H1 (cell line): ENCODE results near the gene TMEM235. TPM values are rescaled to one million over a fixed set of nuclear protein-coding genes. Genes with fewer than 3 reads are reported as not detected.

Experiments used
- CTCF ChIA-PET: fragments of 300-600 bp; sonication (Branson Sonifier 250); formaldehyde crosslinking; loops from one replicate; lab custom pipeline; 2021; ENCODE audit not compliant: partially characterized antibody; lab: Charles Lee
- POLR2A ChIA-PET: fragments of 300-600 bp; sonication (Branson Sonifier 250); formaldehyde crosslinking; loops from one replicate; lab custom pipeline; 2021; ENCODE audit warnings: inconsistent platforms; ENCODE audit not compliant: partially characterized antibody; lab: Charles Lee
- DNase-seq, 2 experiments: peaks; one replicate each; pipeline versions ENCODE4 v3.0.0 to v3.0.0-alpha.2; 2010 to 2022; ENCODE audit warnings: low spot score in 2 of 2, low read depth in 1 of 2, mixed read lengths in 1 of 2
- FAIRE-seq: peaks from 2 replicates; lab custom pipeline; 2011; peaks lifted over from hg19 to GRCh38; lab: Jason Lieb, UNC
- H2AFZ ChIP-seq: 2 replicates; pipeline ENCODE4 v1.8.1; 2012; ENCODE audit warnings: low read length, inconsistent platforms
- H2AK5ac ChIP-seq: 2 replicates; pipeline ENCODE4 v1.6.1; 2013; ENCODE audit warnings: low read depth, low read length
- H2BK120ac ChIP-seq: replicated peaks from 2 replicates; pipeline ENCODE3; 2013; ENCODE audit warnings: low read depth, low read length, inconsistent platforms
- H2BK12ac ChIP-seq: 2 replicates; pipeline ENCODE4 v1.6.1; 2013; ENCODE audit warnings: low read depth, low read length
- H2BK15ac ChIP-seq: 2 replicates; pipeline ENCODE4 v1.6.1; 2013; ENCODE audit warnings: low read length
- H2BK20ac ChIP-seq: 2 replicates; pipeline ENCODE4 v1.6.1; 2013; ENCODE audit warnings: low read length
- H2BK5ac ChIP-seq: 2 replicates; pipeline ENCODE4 v1.6.1; 2013; ENCODE audit warnings: low read depth, low read length
- H3K14ac ChIP-seq: 2 replicates; pipeline ENCODE4 v1.6.1; 2013; ENCODE audit warnings: inconsistent platforms; ENCODE audit not compliant: insufficient read length
- H3K18ac ChIP-seq: 2 replicates; pipeline ENCODE4 v1.6.1; 2013; ENCODE audit warnings: low read length; ENCODE audit errors: extremely low read depth
- H3K23ac ChIP-seq: 2 replicates; pipeline ENCODE4 v1.6.1; 2013; ENCODE audit warnings: inconsistent platforms; ENCODE audit not compliant: insufficient read length
- H3K23me2 ChIP-seq: 2 replicates; pipeline ENCODE4 v1.6.1; 2013; ENCODE audit warnings: low read depth, low read length
- H3K27ac ChIP-seq: 2 replicates; pipeline ENCODE4 v1.6.1; 2011; ENCODE audit warnings: low read depth, low read length, inconsistent platforms
- H3K27me3 ChIP-seq, 4 experiments: replicated peaks in 1 of 4; 1 replicate in 1 of 4; 2 replicates in 3 of 4; pipeline versions ENCODE4 v1.6.1 to v1.8.1; 2011 to 2013; ENCODE audit warnings: low read length in 3 of 4, mild to moderate bottlenecking in 3 of 4, inconsistent platforms in 2 of 4, mixed read lengths in 2 of 4, moderate library complexity in 1 of 4; ENCODE audit not compliant: control insufficient read depth in 3 of 4, insufficient read depth in 3 of 4; ENCODE audit errors: extremely low read depth in 1 of 4
- H3K36me3 ChIP-seq, 4 experiments: 2 replicates each; pipeline versions ENCODE4 v1.6.1 to v1.8.1; 2011 to 2013; ENCODE audit warnings: mild to moderate bottlenecking in 4 of 4, low read length in 3 of 4, moderate library complexity in 2 of 4, control low read depth in 1 of 4, inconsistent platforms in 1 of 4; ENCODE audit not compliant: insufficient read depth in 4 of 4, control insufficient read depth in 2 of 4
- H3K4ac ChIP-seq: replicated peaks from 2 replicates; pipeline ENCODE3; 2013; ENCODE audit warnings: low read length, low read depth, mixed read lengths, inconsistent platforms; ENCODE audit not compliant: insufficient read length
- H3K4me1 ChIP-seq, 4 experiments: replicated peaks in 1 of 4; 1 replicate in 1 of 4; 2 replicates in 3 of 4; pipeline versions ENCODE4 v1.6.1 to v1.8.1; 2011 to 2013; ENCODE audit warnings: low read length in 3 of 4, inconsistent platforms in 2 of 4, mixed read lengths in 1 of 4; ENCODE audit not compliant: insufficient read depth in 4 of 4, control insufficient read depth in 3 of 4
- H3K4me2 ChIP-seq, 2 experiments: 2 replicates each; pipeline versions ENCODE4 v1.6.1 to v1.8.1; 2011 to 2013; ENCODE audit warnings: low read depth in 2 of 2, low read length in 2 of 2, control low read depth in 1 of 2, inconsistent platforms in 1 of 2, mild to moderate bottlenecking in 1 of 2; ENCODE audit not compliant: insufficient read depth in 1 of 2
- H3K4me3 ChIP-seq, 4 experiments: fragments of 200-600, 300-600 bp in 1 of 4; sonication (generic), shearing (Covaris generic), sonication (Bioruptor Twin) in 1 of 4; 2 replicates each; pipeline versions ENCODE4 v1.5.1 to v1.8.1; 2011 to 2016; ENCODE audit warnings: low read length in 4 of 4, low read depth in 3 of 4, control low read depth in 2 of 4, inconsistent platforms in 2 of 4, mild to moderate bottlenecking in 2 of 4, mixed read lengths in 1 of 4, moderate library complexity in 1 of 4; ENCODE audit not compliant: insufficient read depth in 2 of 4; ENCODE audit errors: extremely low read depth in 1 of 4
- H3K56ac ChIP-seq: replicated peaks from 2 replicates; pipeline ENCODE3; 2013; ENCODE audit warnings: low read depth, mild to moderate bottlenecking, mixed read lengths, low read length, inconsistent platforms; ENCODE audit not compliant: insufficient read length
- H3K79me1 ChIP-seq: 2 replicates; pipeline ENCODE4 v1.6.1; 2013; ENCODE audit warnings: low read depth, low read length, control low read depth
- H3K79me2 ChIP-seq, 2 experiments: 2 replicates each; pipeline versions ENCODE4 v1.6.1 to v1.8.1; 2012 to 2013; ENCODE audit warnings: low read length in 2 of 2, mild to moderate bottlenecking in 2 of 2, inconsistent platforms in 1 of 2; ENCODE audit not compliant: insufficient read depth in 2 of 2, control insufficient read depth in 1 of 2
- H3K9ac ChIP-seq, 4 experiments: replicated peaks in 1 of 4; 1 replicate in 1 of 4; 2 replicates in 3 of 4; pipeline versions ENCODE4 v1.6.1 to v1.8.1; 2011 to 2013; ENCODE audit warnings: low read depth in 3 of 4, low read length in 3 of 4, control low read depth in 2 of 4, mild to moderate bottlenecking in 2 of 4, moderate library complexity in 2 of 4, inconsistent platforms in 1 of 4; ENCODE audit errors: extremely low read depth in 1 of 4
- H3K9me3 ChIP-seq, 2 experiments: 2 replicates each; pipeline versions ENCODE4 v1.6.1 to v1.8.1; 2012 to 2013; ENCODE audit warnings: mild to moderate bottlenecking in 2 of 2, moderate library complexity in 2 of 2, control low read depth in 1 of 2, inconsistent platforms in 1 of 2, low read depth in 1 of 2, low read length in 1 of 2, mixed read lengths in 1 of 2; ENCODE audit not compliant: insufficient read depth in 2 of 2
- H4K20me1 ChIP-seq, 2 experiments: replicated peaks in 1 of 2; 2 replicates each; pipeline versions ENCODE3 to v1.8.1; 2011 to 2013; ENCODE audit warnings: inconsistent platforms in 2 of 2, low read length in 2 of 2, mild to moderate bottlenecking in 1 of 2; ENCODE audit not compliant: insufficient read depth in 2 of 2, control insufficient read depth in 1 of 2
- H4K5ac ChIP-seq: 2 replicates; pipeline ENCODE4 v1.6.1; 2013; ENCODE audit warnings: low read length, low read depth, mixed read lengths, inconsistent platforms; ENCODE audit not compliant: insufficient read length
- H4K8ac ChIP-seq: 2 replicates; pipeline ENCODE4 v1.8.0; 2013; ENCODE audit warnings: mild to moderate bottlenecking, moderate library complexity, low read length, inconsistent platforms; ENCODE audit not compliant: insufficient read depth; ENCODE audit errors: extremely low read depth
- H4K91ac ChIP-seq: replicated peaks from 2 replicates; pipeline ENCODE3; 2013; ENCODE audit warnings: low read length, mixed read lengths, inconsistent platforms; ENCODE audit not compliant: insufficient read length
- SIN3A ChIP-seq, 2 experiments: IDR thresholded peaks in 1 of 2; conservative IDR thresholded peaks in 1 of 2; 2 replicates each; pipeline ENCODE4 v1.6.1; 2011 to 2012; ENCODE audit warnings: low read length in 2 of 2, improper control_type of control experiment in 1 of 2, low read depth in 1 of 2, mild to moderate bottlenecking in 1 of 2
- SIX5 ChIP-seq: IDR thresholded peaks from 2 replicates; pipeline ENCODE4 v1.6.1; 2011; ENCODE audit warnings: mild to moderate bottlenecking, low read depth, low read length
- WGBS, 2 experiments: shearing (Covaris generic) in 1 of 2; methylation state at CpG; one replicate each; pipeline versions ENCODE4 v1.1.6 to v1.1.7; 2013 to 2015; ENCODE audit warnings: low lambda C conversion rate in 2 of 2, mixed read lengths in 2 of 2, inconsistent platforms in 1 of 2, low coverage in 1 of 2, missing lambda C conversion rate in 1 of 2; ENCODE audit not compliant: insufficient replicate concordance in 2 of 2, insufficient coverage in 1 of 2, insufficient read length in 1 of 2; ENCODE audit errors: extremely low coverage in 1 of 2, missing lambda C conversion rate in 1 of 2; 5-methylcytosine and 5-hydroxymethylcytosine counted together
- polyA plus RNA-seq, 7 experiments: library from polyadenylated mRNA; depleted of rRNA in 3 of 7; stranded (reverse) in 5 of 7; unstranded in 2 of 7; fragments of >200 nt in 5 of 7; fragments of 200-250 nt in 2 of 7; gene quantifications; 1 replicate in 5 of 7; 2 replicates in 1 of 7; 4 replicates in 1 of 7; pipeline versions ENCODE4 v1.2.1 to v1.2.3, GENCODE V29; 2011 to 2013; ENCODE audit warnings: missing spikeins in 2 of 7, mixed read lengths in 2 of 7
- total RNA-seq: library from RNA; stranded (reverse); fragmentation: NEBNext Ultra II Directional; extraction: Animal tissue kit (Norgen Biotek cat#: 25700); gene quantifications from 2 replicates; pipeline ENCODE4 v1.2.1, GENCODE V29; 2021

Gene TMEM235
- total and polyA plus RNA-seq, 2 of the 8 experiments (the other 6 are each of a cell fraction or from before 2014, with no cell fraction given), result 0.05 to 0.15 TPM

DNA sequence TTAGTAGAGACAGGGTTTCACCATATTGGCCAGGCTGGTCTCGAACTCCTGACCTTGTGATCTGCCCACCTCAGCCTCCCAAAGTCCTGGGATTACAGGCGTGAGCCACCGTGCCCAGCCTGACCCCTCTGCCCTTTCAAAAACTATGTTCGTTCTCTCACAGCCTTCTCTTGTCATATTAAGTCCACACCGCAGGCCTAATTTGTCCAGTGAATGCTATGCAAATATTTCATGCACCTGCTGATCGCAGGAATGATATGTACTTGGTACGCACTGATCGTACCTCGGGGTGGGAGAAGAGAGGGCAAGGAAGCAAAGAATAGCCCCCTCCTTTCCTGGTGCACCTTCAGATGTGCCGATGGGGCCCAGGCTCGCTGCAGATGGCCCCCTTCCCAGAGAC is 20.4 kb upstream of the TMEM235 start:
- Histone ChIP-seq H3K4me1 (peaks cover 0 to 4% (median 1%) of the 10 kb centered on the region in 4 experiments; a peak in 4 of 7 replicates), H3K4me3 (no peak overlapping the region), H3K4me2 (no peak overlapping the region), H3K9me3 (no peaks in the 10 kb centered on the region), H3K23me2 (peaks cover 4% of the 10 kb centered on the region; the same call in 1 of the 2 replicates), H4K20me1 (no peaks in the 10 kb centered on the region), H2BK5ac (no peak overlapping the region), H2AFZ (no peak overlapping the region), H2BK20ac (no peak overlapping the region), H3K27me3 (no peaks in the 10 kb centered on the region), H4K91ac (no peak overlapping the region), H3K79me2 (peaks cover 6 to 17% of the 10 kb centered on the region in 2 experiments), H4K8ac (no peak overlapping the region), H3K14ac (no peak overlapping the region), H2AK5ac (no peak overlapping the region), H3K79me1 (peaks cover 4% of the 10 kb centered on the region), H3K56ac (no peak overlapping the region), H3K23ac (no peak overlapping the region), H4K5ac (no peak overlapping the region), H2BK120ac (no peak overlapping the region), H3K9ac (no peak overlapping the region), H3K27ac (no peak overlapping the region), H2BK12ac (no peak overlapping the region), H2BK15ac (no peak overlapping the region), H3K36me3 (peaks cover 0 to under 1% (median 0%) of the 10 kb centered on the region in 4 experiments; a peak in 1 of 8 replicates), H3K18ac (no peak overlapping the region), H3K4ac (no peak overlapping the region)
- ChIA-PET POLR2A (interaction anchor here (1.7 kb wide), 1 partner anchor 38 kb away, joined by 3 read pairs; no protein-coding TSS in a partner anchor), CTCF (interaction anchor here (0.9 kb wide), 1 partner anchor 40 kb away, joined by 3 read pairs; no protein-coding TSS in a partner anchor)
- FAIRE-seq, result no peak
- WGBS, 2 experiments, result 95% methylated on average over 11 of the region's 11 CpGs; no CpG with 5 or more reads in 1 of the 2 experiments
- DNase-seq, result no peak
- no peak for TF ChIP-seq SIX5
- TF ChIP-seq SIN3A (conservative IDR thresholded peaks at IDR 0.05 in 1 of 2, IDR thresholded peaks at IDR 0.05 in 1 of 2; ENCODE audit: low read depth in 1 of 2, low read length in 2 of 2), result no peak
